ENCODE data around the gene ARHGEF17. TPM values are rescaled to one million over a fixed set of nuclear protein-coding genes. Genes with fewer than 3 reads are reported as not detected.
A peak's percentile ranks its signal among the peaks of the same experiment; 100 is the strongest.

The ARHGEF17 gene
- total and polyA plus RNA-seq, 2 of the 13 experiments (the other 11 are each of a cell fraction or from before 2014, with no cell fraction given) = 10.7 to 28.8 TPM

- TF ChIP-seq ZNF713 (CRISPR knock-in tag; IDR thresholded peaks at IDR 0.05) (no peak), ELF4 (CRISPR knock-in tag; IDR thresholded peaks at IDR 0.05; ENCODE audit: borderline replicate concordance) (no peak), ZNF431 (CRISPR knock-in tag; IDR thresholded peaks at IDR 0.05; ENCODE audit: borderline replicate concordance, low read depth) (no peak), ZBTB43 (CRISPR knock-in tag; conservative IDR thresholded peaks at IDR 0.05) (peak; percentile 59; the same call in 1 of the 2 replicates), ZNF790 (CRISPR knock-in tag; IDR thresholded peaks at IDR 0.05; ENCODE audit: borderline replicate concordance) (no peak), HMGA1 (CRISPR knock-in tag; conservative IDR thresholded peaks at IDR 0.05) (no peak), FOSL2 (CRISPR knock-in tag; IDR thresholded peaks at IDR 0.05) (peak; percentile 26; the same call in 1 of the 2 replicates), RBAK (CRISPR knock-in tag; IDR thresholded peaks at IDR 0.05) (no peak), ZNF546 (CRISPR knock-in tag; conservative IDR thresholded peaks at IDR 0.05) (no peak; the same call in 1 of the 2 replicates), ZNF549 (CRISPR knock-in tag; IDR thresholded peaks at IDR 0.05) (no peak), MXD1 (CRISPR knock-in tag; IDR thresholded peaks at IDR 0.05) (no peak), ZNF615 (CRISPR knock-in tag; IDR thresholded peaks at IDR 0.05; ENCODE audit: borderline replicate concordance) (no peak), ZNF597 (CRISPR knock-in tag; IDR thresholded peaks at IDR 0.05) (no peak), GLMP (CRISPR knock-in tag; IDR thresholded peaks at IDR 0.05; ENCODE audit: borderline replicate concordance) (no peak), TOPORS (CRISPR knock-in tag; IDR thresholded peaks at IDR 0.05) (no peak), ZNF878 (CRISPR knock-in tag; IDR thresholded peaks at IDR 0.05) (no peak), POLR2A (IDR thresholded peaks at IDR 0.05; ENCODE audit: insufficient read depth in 1 of 2, low read depth in 2 of 2, low read length in 2 of 2) (peak in 1 of 2 experiments; percentile 81; a peak in 1 of 4 replicates), HNRNPLL (IDR thresholded peaks at IDR 0.05; ENCODE audit: low read depth, low read length, poor library complexity, severe bottlenecking) (peak; percentile 85), ZBTB39 (CRISPR knock-in tag; IDR thresholded peaks at IDR 0.05) (no peak; the same call in 1 of the 2 replicates), FOXJ3 (CRISPR knock-in tag; IDR thresholded peaks at IDR 0.05; ENCODE audit: borderline replicate concordance) (peak; percentile 70; the same call in 1 of the 2 replicates), DDIT3 (CRISPR knock-in tag; IDR thresholded peaks at IDR 0.05) (no peak), IRF2 (CRISPR knock-in tag; IDR thresholded peaks at IDR 0.05) (peak; percentile 53), PITX1 (CRISPR knock-in tag; IDR thresholded peaks at IDR 0.05) (no peak)
Observed at GRCh38 chr11:73308961-73309919, 1.2 kb downstream of the ARHGEF17 start (continued).

All from HepG2 (cell line).